ENCODE data around the gene HLA-DQB1. TPM values are rescaled to one million over a fixed set of nuclear protein-coding genes. Genes with fewer than 3 reads are reported as not detected.
A peak's percentile ranks its signal among the peaks of the same experiment; 100 is the strongest.

HLA-DQB1 gene
- polyA plus RNA-seq, 1 donor from 2014 or later, result 155 TPM

GRCh38 chr6:32627249-32627648 is 39.2 kb downstream of the HLA-DQB1 start:
- peak overlapping the region in 3 of 4 donors; percentile 86 to 94 (median 88) for H3K4me3 Mint-ChIP-seq
- H3K27me3 Mint-ChIP-seq, result no peaks in the 10 kb centered on the region
- H3K4me1 Mint-ChIP-seq, result peaks cover 56 to 64% (median 62%) of the 10 kb centered on the region in 3 donors
- H3K9me3 Mint-ChIP-seq, result peaks cover 0 to 6% (median 0%) of the 10 kb centered on the region in 3 donors
- peaks cover 3% of the 10 kb centered on the region for H3K36me3 Mint-ChIP-seq
- peak overlapping the region; percentile 94 to 99 (median 97) for H3K27ac Mint-ChIP-seq

- Mint-ChIP-seq H3K4me3 (peak overlapping the region; percentile 70 to 92 (median 81)), H3K27ac (peak overlapping the region; percentile 91 to 98 (median 91)), H3K9me3 (peaks cover 0 to 2% (median 0%) of the 10 kb centered on the region in 3 donors), H3K27me3 (no peaks in the 10 kb centered on the region), H3K36me3 (peaks cover 3% of the 10 kb centered on the region), H3K4me1 (peaks cover 48 to 74% (median 66%) of the 10 kb centered on the region in 3 donors)
Measured at GRCh38 chr6:32625137-32625536, 41.3 kb downstream of the HLA-DQB1 start.

GRCh38 chr6:32624565-32624964 is 41.9 kb downstream of the HLA-DQB1 start:
- Mint-ChIP-seq H3K9me3 (peaks cover 0 to 2% (median 0%) of the 10 kb centered on the region in 3 donors), H3K4me1 (peaks cover 43 to 74% (median 61%) of the 10 kb centered on the region in 3 donors), H3K27me3 (no peaks in the 10 kb centered on the region), H3K36me3 (peaks cover 3% of the 10 kb centered on the region), H3K27ac (peak overlapping the region; percentile 91 to 99 (median 97)), H3K4me3 (peak overlapping the region in 3 of 4 donors; percentile 80 to 92 (median 82))

GRCh38 chr6:32623693-32624092 is 42.8 kb downstream of the HLA-DQB1 start:
- peak overlapping the region; percentile 9 to 70 (median 42) for H3K4me3 Mint-ChIP-seq
- no peaks in the 10 kb centered on the region for H3K36me3 Mint-ChIP-seq
- H3K9me3 Mint-ChIP-seq, result peaks cover 0 to 2% (median 0%) of the 10 kb centered on the region in 3 donors
- H3K27me3 Mint-ChIP-seq, result no peaks in the 10 kb centered on the region
- peak overlapping the region; percentile 91 to 99 (median 97) for H3K27ac Mint-ChIP-seq
- H3K4me1 Mint-ChIP-seq, result peaks cover 35 to 68% (median 53%) of the 10 kb centered on the region in 3 donors

- peak overlapping the region; percentile 39 to 90 (median 70) for H3K4me3 Mint-ChIP-seq
- peaks cover 0 to 4% (median 1%) of the 10 kb centered on the region in 3 donors for H3K9me3 Mint-ChIP-seq
- H3K36me3 Mint-ChIP-seq, result no peaks in the 10 kb centered on the region
- H3K27ac Mint-ChIP-seq, result peak overlapping the region; percentile 91 to 99 (median 97)
- peaks cover 31 to 61% (median 50%) of the 10 kb centered on the region in 3 donors for H3K4me1 Mint-ChIP-seq
- H3K27me3 Mint-ChIP-seq, result no peaks in the 10 kb centered on the region
Measured at GRCh38 chr6:32622545-32623401, 43.7 kb downstream of the HLA-DQB1 start.

GRCh38 chr6:32621372-32621771 is 45.1 kb downstream of the HLA-DQB1 start:
- peaks cover 0 to 10% (median 4%) of the 10 kb centered on the region in 3 donors for H3K9me3 Mint-ChIP-seq
- H3K4me3 Mint-ChIP-seq, result peak overlapping the region in 2 of 4 donors; percentile 15 to 55
- H3K27me3 Mint-ChIP-seq, result no peaks in the 10 kb centered on the region
- peaks cover 35 to 54% (median 45%) of the 10 kb centered on the region in 3 donors for H3K4me1 Mint-ChIP-seq
- H3K36me3 Mint-ChIP-seq, result no peaks in the 10 kb centered on the region
- peak overlapping the region; percentile 91 to 99 (median 97) for H3K27ac Mint-ChIP-seq

GRCh38 chr6:32617751-32618150 is 48.7 kb downstream of the HLA-DQB1 start:
- Mint-ChIP-seq H3K36me3 (peaks cover 1% of the 10 kb centered on the region), H3K27me3 (no peaks in the 10 kb centered on the region), H3K9me3 (peaks cover 0 to 15% (median 4%) of the 10 kb centered on the region in 3 donors), H3K4me3 (no peak overlapping the region), H3K27ac (no peak overlapping the region), H3K4me1 (peaks cover 25 to 44% (median 27%) of the 10 kb centered on the region in 3 donors)

- no peaks in the 10 kb centered on the region for H3K27me3 Mint-ChIP-seq
- H3K4me3 Mint-ChIP-seq, result peak overlapping the region in 1 of 4 donors; percentile 5
- H3K27ac Mint-ChIP-seq, result peak overlapping the region in 2 of 3 donors; percentile 77 to 85
- peaks cover 1% of the 10 kb centered on the region for H3K36me3 Mint-ChIP-seq
- peaks cover 14 to 34% (median 18%) of the 10 kb centered on the region in 3 donors for H3K4me1 Mint-ChIP-seq
- H3K9me3 Mint-ChIP-seq, result peaks cover 0 to 15% (median 4%) of the 10 kb centered on the region in 3 donors
Measured at GRCh38 chr6:32615885-32616532, 50.4 kb downstream of the HLA-DQB1 start.

GRCh38 chr6:32614366-32615081 is 51.9 kb downstream of the HLA-DQB1 start:
- peaks cover 1% of the 10 kb centered on the region for H3K36me3 Mint-ChIP-seq

GRCh38 chr6:32613475-32613874 is 53.0 kb downstream of the HLA-DQB1 start:
- H3K4me3 Mint-ChIP-seq, result no peak overlapping the region
- no peaks in the 10 kb centered on the region for H3K27me3 Mint-ChIP-seq
- H3K27ac Mint-ChIP-seq, result peak overlapping the region in 1 of 3 donors; percentile 32
- peaks cover 1% of the 10 kb centered on the region for H3K36me3 Mint-ChIP-seq
- H3K4me1 Mint-ChIP-seq, result peaks cover 13 to 29% (median 18%) of the 10 kb centered on the region in 3 donors
- peaks cover 0 to 15% (median 4%) of the 10 kb centered on the region in 3 donors for H3K9me3 Mint-ChIP-seq

More at GRCh38 chr6:32614366-32615081, 51.9 kb downstream of the HLA-DQB1 start:
- Mint-ChIP-seq H3K27ac (no peak overlapping the region), H3K4me1 (peaks cover 11 to 25% (median 18%) of the 10 kb centered on the region in 3 donors), H3K27me3 (no peaks in the 10 kb centered on the region), H3K9me3 (peaks cover 0 to 15% (median 4%) of the 10 kb centered on the region in 3 donors), H3K4me3 (no peak overlapping the region)

- Mint-ChIP-seq H3K36me3 (peaks cover 1% of the 10 kb centered on the region), H3K4me3 (peak overlapping the region in 1 of 4 donors; percentile 12), H3K27me3 (no peaks in the 10 kb centered on the region), H3K9me3 (peaks cover 0 to 4% (median 0%) of the 10 kb centered on the region in 3 donors), H3K27ac (no peak overlapping the region), H3K4me1 (peaks cover 10 to 42% (median 23%) of the 10 kb centered on the region in 3 donors)
Measured at GRCh38 chr6:32610682-32611296, 55.7 kb downstream of the HLA-DQB1 start.

GRCh38 chr6:32609731-32610640 is 56.5 kb downstream of the HLA-DQB1 start:
- Mint-ChIP-seq H3K9me3 (peaks cover 0 to 2% (median under 1%) of the 10 kb centered on the region in 3 donors), H3K27ac (no peak overlapping the region), H3K4me3 (no peak overlapping the region), H3K4me1 (peaks cover 5 to 41% (median 26%) of the 10 kb centered on the region in 3 donors), H3K27me3 (no peaks in the 10 kb centered on the region), H3K36me3 (peaks cover under 1% of the 10 kb centered on the region)
